EH (cell line): ENCODE data around the gene RBBP8NL.
"Not testable (repeated sequence)": the region's sequence is repeated elsewhere in the genome, so short reads cannot be mapped to it uniquely, and the experiment has no call there.

Experiments
- DNase-seq: peaks from one replicate; pipeline ENCODE4 v3.0.0-alpha.2; 2015; ENCODE audit warnings: low read depth

The RBBP8NL gene

GRCh38 chr20:62374331-62375152 lies 52.8 kb downstream of the RBBP8NL start:
- DNase-seq: no peak

GRCh38 chr20:62373631-62374179 lies 53.6 kb downstream of the RBBP8NL start:
- DNase-seq: not testable (repeated sequence)

DNA sequence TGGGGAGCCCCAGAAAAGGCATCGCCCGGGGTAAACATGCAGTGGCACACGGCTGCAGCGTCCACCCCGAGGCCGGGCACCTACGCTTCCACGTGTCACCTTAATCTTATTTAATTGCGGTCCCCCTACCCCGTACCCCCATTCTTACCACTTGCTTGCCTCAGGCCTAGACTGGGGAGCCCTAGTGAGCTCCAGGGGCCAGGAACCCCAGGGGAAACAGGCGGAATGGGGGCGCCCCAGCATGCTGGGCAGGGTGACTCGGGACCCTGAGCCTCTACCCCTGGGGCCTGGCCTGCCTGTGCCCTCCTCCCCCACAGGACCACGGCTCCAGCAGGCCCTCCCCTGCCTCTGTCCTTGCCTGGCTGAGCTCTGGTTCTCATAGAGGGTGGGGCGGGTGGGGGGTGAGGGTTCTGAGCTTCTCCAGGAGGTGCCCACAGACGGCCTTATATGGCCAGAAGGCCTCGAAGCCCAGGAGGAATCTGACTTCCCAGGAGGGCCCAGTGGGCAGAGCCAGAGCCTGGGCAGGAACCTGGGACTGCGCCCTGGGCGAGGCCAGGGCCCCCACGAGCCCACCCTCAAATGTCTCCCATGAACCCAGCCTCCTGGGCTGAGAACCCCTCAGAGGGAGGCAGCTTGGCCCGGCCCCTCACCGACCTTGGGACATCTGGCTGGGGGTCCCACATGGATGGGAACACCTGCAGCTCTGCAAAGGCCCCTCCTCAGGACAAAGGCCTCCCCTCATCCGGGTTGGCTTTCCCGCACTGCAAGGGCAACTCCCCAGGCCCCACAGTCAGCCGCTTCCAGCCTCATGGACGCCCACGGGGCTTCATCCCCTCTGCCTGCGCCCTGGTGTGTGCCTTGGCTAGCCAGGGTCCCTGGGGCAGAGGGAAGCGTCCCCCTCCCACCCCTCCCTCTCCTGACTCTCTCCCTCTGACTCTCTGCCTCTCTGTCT lies 55.0 kb downstream of the RBBP8NL start:
- DNase-seq: no peak

DNA sequence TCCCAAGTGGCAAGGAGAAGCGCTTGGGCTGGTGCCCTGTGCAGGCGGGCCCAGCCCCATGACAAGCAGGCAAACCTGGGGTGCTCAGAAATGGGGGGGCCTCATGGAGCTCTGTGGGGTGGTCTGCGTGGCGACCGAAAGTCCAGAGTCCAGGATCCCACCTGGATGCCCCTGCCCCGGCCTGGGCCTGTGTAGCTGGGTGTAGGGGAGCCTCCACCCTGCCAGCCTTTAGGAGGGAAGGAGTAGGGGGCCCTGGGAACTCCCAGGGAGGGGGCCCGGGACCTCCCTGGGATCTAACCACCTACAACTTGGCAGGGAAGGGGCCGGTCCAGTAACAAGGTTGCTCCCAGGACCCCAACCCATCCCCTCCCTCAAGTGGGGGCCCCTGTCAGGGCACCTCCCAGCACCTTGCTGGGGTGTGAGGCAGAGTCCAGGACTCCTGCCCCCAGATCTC lies 55.7 kb downstream of the RBBP8NL start:
- DNase-seq: no peak

GRCh38 chr20:62370807-62371587 lies 56.3 kb downstream of the RBBP8NL start:
- no peak for DNase-seq

- peak; percentile 94 for DNase-seq
Measured at GRCh38 chr20:62370115-62370806, 57.1 kb downstream of the RBBP8NL start.

GRCh38 chr20:62369815-62370114 lies 57.6 kb downstream of the RBBP8NL start:
- DNase-seq: no peak

DNA sequence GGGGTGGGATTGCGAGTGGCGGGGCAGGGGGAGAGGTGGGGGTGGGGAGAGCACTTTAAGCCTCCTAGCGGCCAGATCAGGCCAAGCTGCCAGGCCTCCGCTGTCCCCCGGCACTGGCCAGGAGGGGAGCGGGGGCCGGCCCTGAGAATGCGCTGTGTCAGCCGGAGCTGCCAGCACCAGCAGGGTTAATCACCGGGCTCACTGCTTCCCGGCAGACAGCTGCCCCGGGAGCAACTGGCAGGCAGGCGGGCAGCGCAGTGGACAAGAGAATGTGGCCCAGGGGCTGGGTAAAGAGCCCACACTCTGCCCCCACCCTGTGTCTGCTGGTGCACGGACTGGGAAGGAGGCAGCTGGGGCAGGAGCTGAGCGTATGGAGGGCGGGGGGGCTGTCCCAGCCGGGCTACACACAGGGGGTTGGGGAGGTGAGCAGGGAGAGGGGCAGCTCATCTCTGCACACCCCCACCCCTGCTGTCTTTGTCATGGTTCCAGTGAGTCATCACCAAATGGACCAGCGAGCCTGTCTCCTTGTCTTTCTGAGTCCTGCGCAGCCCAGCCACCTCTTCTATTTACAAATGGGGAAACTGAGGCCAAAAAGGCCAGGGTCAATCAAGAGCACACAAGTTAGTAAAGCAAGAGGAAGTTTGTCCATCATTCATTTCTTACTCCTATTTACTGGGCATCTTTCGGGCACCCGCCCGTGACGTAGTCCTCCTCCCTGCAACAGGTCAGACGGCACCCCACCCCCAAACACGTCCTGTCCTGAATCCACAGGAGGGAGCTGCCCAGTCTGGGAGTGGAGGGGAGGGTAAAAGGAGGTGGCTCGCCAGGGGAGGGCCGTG lies 58.1 kb downstream of the RBBP8NL start:
- DNase-seq: peak; percentile 69

- peak; percentile 44 for DNase-seq
Measured at GRCh38 chr20:62368392-62368975, 58.9 kb downstream of the RBBP8NL start.

- DNase-seq: no peak
Measured at GRCh38 chr20:62367633-62368391, 59.5 kb downstream of the RBBP8NL start.

DNA sequence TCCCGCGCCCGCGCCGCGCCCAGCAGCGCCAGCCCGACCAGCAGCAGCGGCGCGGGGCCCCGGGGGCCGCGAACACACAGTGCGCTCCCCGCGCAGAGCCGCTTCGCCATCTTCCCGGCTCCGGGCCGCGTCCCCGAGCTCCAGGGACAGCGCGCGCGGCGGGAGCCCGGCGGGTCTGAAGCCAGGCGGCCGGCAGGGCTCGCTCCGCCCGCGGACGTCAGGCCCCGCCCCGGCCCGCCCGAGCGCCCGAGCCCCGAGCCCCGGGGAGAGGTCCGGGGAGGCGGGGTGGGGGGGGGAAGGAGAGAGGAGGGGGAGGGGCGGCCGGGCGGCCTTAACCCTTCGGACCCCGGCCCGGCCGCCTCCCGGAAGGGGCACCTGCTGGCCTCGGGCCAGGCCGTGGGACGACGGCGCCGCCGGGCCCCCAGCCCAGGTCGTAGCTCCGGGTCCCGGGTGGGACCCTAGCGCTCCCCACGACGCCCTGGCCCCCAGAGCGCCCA lies 60.2 kb downstream of the RBBP8NL start, which contains the start of gene LAMA5:
LAMA5 (minus strand) TSS at position 177 of the 497 bp plus-strand sequence; CDS start at position 110, 67 bp downstream.
- DNase-seq: peak; percentile 52

- no peak for DNase-seq
Measured at GRCh38 chr20:62366370-62367135, 60.8 kb downstream of the RBBP8NL start.

DNA sequence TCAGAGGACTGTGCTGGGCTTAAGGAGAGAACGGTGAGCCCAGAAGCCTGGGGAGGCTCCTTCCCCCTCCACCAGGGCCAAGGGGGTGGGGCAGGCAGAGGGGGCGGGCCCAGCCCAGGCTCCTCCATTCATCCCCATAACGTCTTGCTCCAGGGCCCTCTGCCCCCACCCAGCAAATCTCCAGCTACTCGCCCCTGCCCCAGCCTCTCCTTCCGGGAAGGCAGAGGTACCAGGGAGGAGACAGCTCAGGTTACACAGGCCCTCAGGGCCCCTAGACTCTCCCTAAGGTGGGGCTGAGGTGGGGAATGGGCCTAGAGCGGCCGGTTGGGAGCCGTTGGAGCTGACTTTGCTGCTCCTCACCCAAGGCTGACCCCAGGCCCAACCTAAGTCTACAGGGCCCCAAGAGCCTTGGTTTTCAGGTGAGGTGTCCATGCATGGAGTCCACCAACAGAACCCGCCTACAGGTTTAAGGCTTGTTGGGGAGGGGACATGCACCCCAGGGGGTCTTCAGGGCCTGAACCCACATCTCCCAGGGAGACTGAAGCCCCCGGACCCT lies 61.4 kb downstream of the RBBP8NL start:
- no peak for DNase-seq

DNA sequence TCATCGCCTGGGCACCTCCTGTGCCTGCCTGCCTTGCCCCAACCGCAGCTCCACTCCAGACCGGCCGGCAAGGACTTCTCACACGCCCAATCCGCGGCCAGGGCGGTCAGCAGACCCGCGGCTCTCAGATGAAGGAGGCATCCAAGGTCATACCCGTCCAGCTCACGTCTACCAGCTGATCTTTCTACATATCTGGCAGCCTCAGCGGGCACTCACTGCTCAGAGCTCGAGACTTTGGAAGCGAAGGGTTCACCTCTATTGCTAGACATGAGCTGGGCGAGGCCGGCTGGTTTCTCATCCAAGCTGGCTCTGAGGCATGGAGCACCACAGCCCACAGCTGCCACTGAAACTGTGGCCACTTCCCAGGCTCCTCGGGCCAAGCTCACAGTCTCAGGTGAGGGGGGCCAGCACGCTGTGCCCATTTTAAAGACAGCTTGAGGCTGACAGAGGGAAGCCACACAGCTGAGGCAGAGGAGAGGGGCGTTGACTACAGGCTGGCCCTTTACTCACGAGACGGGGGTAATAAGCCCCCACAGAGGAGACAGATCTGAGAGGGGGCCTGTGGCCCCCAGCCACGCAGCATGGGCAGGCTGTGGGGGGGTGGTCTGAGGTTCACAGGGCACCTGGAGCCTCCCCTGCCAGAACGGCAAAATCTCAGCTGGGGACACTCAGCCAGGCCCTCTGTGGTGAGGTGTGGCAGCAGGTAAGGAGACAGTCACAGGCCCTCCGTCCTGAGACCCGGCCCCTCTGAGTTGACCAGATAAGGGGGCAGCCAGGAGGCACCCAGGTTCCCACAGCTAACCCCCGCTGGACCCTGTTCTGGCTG lies 62.2 kb downstream of the RBBP8NL start:
- no peak for DNase-seq

- no peak for DNase-seq
Measured at GRCh38 chr20:62363920-62364851, 63.2 kb downstream of the RBBP8NL start.
